ENCODE data around the gene TBC1D30.

DNA sequence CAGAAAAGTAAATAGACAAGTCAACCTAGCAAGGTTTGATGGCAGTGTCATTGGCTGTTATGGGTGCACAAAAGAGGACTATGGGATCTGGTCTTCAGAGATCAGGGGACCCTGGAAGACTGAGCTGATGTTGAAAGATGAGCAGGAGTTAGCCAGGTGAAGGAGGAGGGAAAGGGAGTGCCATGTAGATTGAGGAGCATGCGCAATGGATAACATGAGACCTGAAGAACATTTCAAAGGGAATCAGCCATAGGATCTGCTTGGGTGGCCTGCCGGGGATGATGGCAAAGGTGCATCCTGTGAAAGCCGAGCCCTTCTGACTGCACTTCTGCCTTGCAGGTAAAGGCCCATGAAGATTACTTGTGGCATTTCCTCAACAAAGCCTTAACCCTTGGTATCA, 90.8 kb downstream of the TBC1D30 start:
- TF ChIP-seq, protein P1, sequence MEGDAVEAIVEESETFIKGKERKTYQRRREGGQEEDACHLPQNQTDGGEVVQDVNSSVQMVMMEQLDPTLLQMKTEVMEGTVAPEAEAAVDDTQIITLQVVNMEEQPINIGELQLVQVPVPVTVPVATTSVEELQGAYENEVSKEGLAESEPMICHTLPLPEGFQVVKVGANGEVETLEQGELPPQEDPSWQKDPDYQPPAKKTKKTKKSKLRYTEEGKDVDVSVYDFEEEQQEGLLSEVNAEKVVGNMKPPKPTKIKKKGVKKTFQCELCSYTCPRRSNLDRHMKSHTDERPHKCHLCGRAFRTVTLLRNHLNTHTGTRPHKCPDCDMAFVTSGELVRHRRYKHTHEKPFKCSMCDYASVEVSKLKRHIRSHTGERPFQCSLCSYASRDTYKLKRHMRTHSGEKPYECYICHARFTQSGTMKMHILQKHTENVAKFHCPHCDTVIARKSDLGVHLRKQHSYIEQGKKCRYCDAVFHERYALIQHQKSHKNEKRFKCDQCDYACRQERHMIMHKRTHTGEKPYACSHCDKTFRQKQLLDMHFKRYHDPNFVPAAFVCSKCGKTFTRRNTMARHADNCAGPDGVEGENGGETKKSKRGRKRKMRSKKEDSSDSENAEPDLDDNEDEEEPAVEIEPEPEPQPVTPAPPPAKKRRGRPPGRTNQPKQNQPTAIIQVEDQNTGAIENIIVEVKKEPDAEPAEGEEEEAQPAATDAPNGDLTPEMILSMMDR (IDR thresholded peaks at IDR 0.05; ENCODE audit: low read depth, low read length, missing input control) = no peak
- TF ChIP-seq TAF1 (conservative IDR thresholded peaks at IDR 0.05) (no peak), SP1 (IDR thresholded peaks at IDR 0.05) (no peak), RXRA (IDR thresholded peaks at IDR 0.05) (no peak)
- TF ChIP-seq, protein P2, sequence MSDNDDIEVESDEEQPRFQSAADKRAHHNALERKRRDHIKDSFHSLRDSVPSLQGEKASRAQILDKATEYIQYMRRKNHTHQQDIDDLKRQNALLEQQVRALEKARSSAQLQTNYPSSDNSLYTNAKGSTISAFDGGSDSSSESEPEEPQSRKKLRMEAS (IDR thresholded peaks at IDR 0.05) = no peak
- TF ChIP-seq, protein P3, sequence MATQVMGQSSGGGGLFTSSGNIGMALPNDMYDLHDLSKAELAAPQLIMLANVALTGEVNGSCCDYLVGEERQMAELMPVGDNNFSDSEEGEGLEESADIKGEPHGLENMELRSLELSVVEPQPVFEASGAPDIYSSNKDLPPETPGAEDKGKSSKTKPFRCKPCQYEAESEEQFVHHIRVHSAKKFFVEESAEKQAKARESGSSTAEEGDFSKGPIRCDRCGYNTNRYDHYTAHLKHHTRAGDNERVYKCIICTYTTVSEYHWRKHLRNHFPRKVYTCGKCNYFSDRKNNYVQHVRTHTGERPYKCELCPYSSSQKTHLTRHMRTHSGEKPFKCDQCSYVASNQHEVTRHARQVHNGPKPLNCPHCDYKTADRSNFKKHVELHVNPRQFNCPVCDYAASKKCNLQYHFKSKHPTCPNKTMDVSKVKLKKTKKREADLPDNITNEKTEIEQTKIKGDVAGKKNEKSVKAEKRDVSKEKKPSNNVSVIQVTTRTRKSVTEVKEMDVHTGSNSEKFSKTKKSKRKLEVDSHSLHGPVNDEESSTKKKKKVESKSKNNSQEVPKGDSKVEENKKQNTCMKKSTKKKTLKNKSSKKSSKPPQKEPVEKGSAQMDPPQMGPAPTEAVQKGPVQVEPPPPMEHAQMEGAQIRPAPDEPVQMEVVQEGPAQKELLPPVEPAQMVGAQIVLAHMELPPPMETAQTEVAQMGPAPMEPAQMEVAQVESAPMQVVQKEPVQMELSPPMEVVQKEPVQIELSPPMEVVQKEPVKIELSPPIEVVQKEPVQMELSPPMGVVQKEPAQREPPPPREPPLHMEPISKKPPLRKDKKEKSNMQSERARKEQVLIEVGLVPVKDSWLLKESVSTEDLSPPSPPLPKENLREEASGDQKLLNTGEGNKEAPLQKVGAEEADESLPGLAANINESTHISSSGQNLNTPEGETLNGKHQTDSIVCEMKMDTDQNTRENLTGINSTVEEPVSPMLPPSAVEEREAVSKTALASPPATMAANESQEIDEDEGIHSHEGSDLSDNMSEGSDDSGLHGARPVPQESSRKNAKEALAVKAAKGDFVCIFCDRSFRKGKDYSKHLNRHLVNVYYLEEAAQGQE (IDR thresholded peaks at IDR 0.05) = no peak
